Measurements from ENCODE around the gene ESPN.

DNA sequence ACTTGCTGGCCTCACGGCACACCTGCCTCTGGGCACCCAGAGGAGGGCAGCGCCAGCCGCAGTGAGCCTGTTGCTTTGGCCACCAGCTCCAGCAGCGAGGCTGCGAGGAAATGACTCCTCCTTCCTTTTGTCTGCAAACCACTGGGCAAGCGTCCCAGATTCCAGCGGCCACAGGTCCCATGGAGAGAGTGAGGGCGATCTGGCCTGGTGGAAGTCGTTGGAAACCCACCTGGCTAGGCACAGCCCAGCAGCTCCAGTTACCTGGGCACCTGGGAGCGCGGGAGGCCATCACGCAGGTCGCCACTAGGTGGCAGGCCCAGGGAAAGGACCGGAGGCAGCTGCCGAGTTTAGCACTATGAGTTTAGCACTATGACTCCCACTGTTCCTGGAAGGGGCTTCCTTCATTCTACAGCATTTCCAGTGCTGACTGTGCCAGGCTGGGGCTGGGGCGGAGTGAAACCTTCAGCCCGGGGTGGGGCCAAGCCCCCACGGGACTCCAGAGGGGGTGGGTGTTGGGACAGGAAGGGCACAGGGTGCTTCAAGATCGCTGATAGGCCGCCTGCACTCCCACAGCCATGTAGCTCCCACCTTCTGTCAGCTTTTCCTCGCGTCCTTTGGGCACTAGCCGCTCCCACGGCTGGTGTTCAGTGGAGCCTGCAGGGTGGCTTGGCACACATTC, 1.1 kb upstream of the ESPN start:
- peak in 2 of 4 experiments; percentile 24 to 52 for TF ChIP-seq CTCF (IDR thresholded peaks at IDR 0.05)
- TF ChIP-seq POLR2A (IDR thresholded peaks at IDR 0.05): no peak

Measured in sigmoid colon (tissue), 3 donors.